Superior temporal gyrus (tissue), 1 donor: ENCODE measurements around the gene MAPKAPK2.
"Not testable (repeated sequence)": the region's sequence is repeated elsewhere in the genome, so short reads cannot be mapped to it uniquely, and the experiment has no call there.

ENCODE experiments used
- DNase-seq: peaks from one replicate; pipeline ENCODE4 v3.0.0-alpha.2; 2016; ENCODE audit errors: extremely low spot score

Gene MAPKAPK2

GRCh38 chr1:206774093-206774492 lies 89.4 kb downstream of the MAPKAPK2 start:
- no peak for DNase-seq

- DNase-seq: no peak
These were observed 91.5 kb downstream of the MAPKAPK2 start for GRCh38 chr1:206776229-206776628.

- DNase-seq: no peak
These were observed 93.3 kb downstream of the MAPKAPK2 start for GRCh38 chr1:206778031-206778430.

GRCh38 chr1:206778911-206779310 lies 94.2 kb downstream of the MAPKAPK2 start:
- DNase-seq: not testable (repeated sequence)

GRCh38 chr1:206779638-206780037 lies 94.9 kb downstream of the MAPKAPK2 start:
- DNase-seq: no peak

GRCh38 chr1:206782448-206782847 lies 97.7 kb downstream of the MAPKAPK2 start:
- DNase-seq: no peak

- no peak for DNase-seq
These were observed 98.8 kb downstream of the MAPKAPK2 start for GRCh38 chr1:206783506-206783905.
